ENCODE measurements around the gene KIF5C. TPM values are rescaled to one million over a fixed set of nuclear protein-coding genes. Genes with fewer than 3 reads are reported as not detected.

The KIF5C gene
- total RNA-seq, 2 experiments from 2014 or later: 8.1 to 22.2 TPM

- no TSS peak for BruUV-seq (replicated peaks)
- H3K4me2 ChIP-seq (ENCODE audit: low read length): no peak overlapping the region
- no peak for DNase-seq (ENCODE audit: low spot score)
- intact Hi-C loops (cut with micrococcal nuclease; ENCODE audit: unreplicated experiment): no loop called here
- CTCF ChIA-PET (ENCODE audit: unreplicated experiment): no interaction called here
- no peaks in the 10 kb centered on the region for H3K4me1 ChIP-seq (ENCODE audit: insufficient read depth, low read length, poor library complexity, severe bottlenecking)
- H3K9me3 ChIP-seq (ENCODE audit: low read length): no peaks in the 10 kb centered on the region
- no peak overlapping the region for H3K27ac ChIP-seq (ENCODE audit: low read depth, low read length, poor library complexity, severe bottlenecking)
- POLR2A ChIA-PET: no interaction called here
- no peak overlapping the region for H2AFZ ChIP-seq (ENCODE audit: low read length)
- no peaks in the 10 kb centered on the region for H3K79me2 ChIP-seq (ENCODE audit: insufficient read depth, low read depth, low read length)
- no peaks in the 10 kb centered on the region for H3K36me3 ChIP-seq (ENCODE audit: insufficient read depth, low read length)
- no peak overlapping the region for H3K4me3 ChIP-seq (ENCODE audit: low read depth, low read length, poor library complexity, severe bottlenecking)
- no peaks in the 10 kb centered on the region for H4K20me1 ChIP-seq (ENCODE audit: insufficient read depth, low read length)
- H3K9me2 ChIP-seq (ENCODE audit: insufficient read depth, low read length): no peaks in the 10 kb centered on the region
- TF ChIP-seq EZH2phosphoT487 (IDR thresholded peaks at IDR 0.05; ENCODE audit: borderline replicate concordance, low read depth, low read length): no peak
- TF ChIP-seq CTCF (conservative IDR thresholded peaks at IDR 0.05; ENCODE audit: low read length): no peak
Measured at GRCh38 chr2:148866091-148866490, 8.9 kb upstream of the KIF5C start.

- intact Hi-C loops (cut with micrococcal nuclease; ENCODE audit: unreplicated experiment): no loop called here
Measured at GRCh38 chr2:148867079-148867769, 7.8 kb upstream of the KIF5C start.

More at GRCh38 chr2:148867079-148867769, 7.8 kb upstream of the KIF5C start:
- ChIA-PET CTCF (ENCODE audit: unreplicated experiment) (no interaction called here), POLR2A (interaction anchor here (0.6 kb wide), 1 partner anchor 75 kb away, joined by 3 read pairs; no protein-coding TSS in a partner anchor)
- H3K4me2 ChIP-seq (ENCODE audit: low read length): no peak overlapping the region
- no peaks in the 10 kb centered on the region for H3K79me2 ChIP-seq (ENCODE audit: insufficient read depth, low read depth, low read length)
- H3K36me3 ChIP-seq (ENCODE audit: insufficient read depth, low read length): no peaks in the 10 kb centered on the region
- no TSS peak for BruUV-seq (replicated peaks)
- DNase-seq (ENCODE audit: low spot score): no peak
- H3K27ac ChIP-seq (ENCODE audit: low read depth, low read length, poor library complexity, severe bottlenecking): no peak overlapping the region
- H3K4me1 ChIP-seq (ENCODE audit: insufficient read depth, low read length, poor library complexity, severe bottlenecking): no peaks in the 10 kb centered on the region
- H2AFZ ChIP-seq (ENCODE audit: low read length): no peak overlapping the region
- no peak overlapping the region for H3K4me3 ChIP-seq (ENCODE audit: low read depth, low read length, poor library complexity, severe bottlenecking)
- H3K9me2 ChIP-seq (ENCODE audit: insufficient read depth, low read length): no peaks in the 10 kb centered on the region
- H3K9me3 ChIP-seq (ENCODE audit: low read length): no peaks in the 10 kb centered on the region
- TF ChIP-seq EZH2phosphoT487 (IDR thresholded peaks at IDR 0.05; ENCODE audit: borderline replicate concordance, low read depth, low read length) (no peak), CTCF (conservative IDR thresholded peaks at IDR 0.05; ENCODE audit: low read length) (no peak)
- no peaks in the 10 kb centered on the region for H4K20me1 ChIP-seq (ENCODE audit: insufficient read depth, low read length)

Measured in OCI-LY7 (cell line).